IMR-90 (cell line): ENCODE results near the gene DIPK1B. TPM values are rescaled to one million over a fixed set of nuclear protein-coding genes. Genes with fewer than 3 reads are reported as not detected.
A peak's percentile ranks its signal among the peaks of the same experiment; 100 is the strongest.

Source experiments
- ATAC-seq: fragments of 200-7000 bp; cut with Tn5 transposase; 2 replicates; pipeline ENCODE4 v1.9.1; 2020; ENCODE audit warnings: low read depth, mild to moderate bottlenecking, moderate library complexity
- BruUV-seq: library from RNA; stranded (reverse); fragments of 400-500 nt; replicated peaks from 2 replicates; lab custom pipeline; 2021; lab: Mats Ljungman, UMichigan
- CTCF ChIA-PET: fragments of 300-600 bp; formaldehyde crosslinking; extraction: SDS; loops from one replicate; lab custom pipeline; 2021; ENCODE audit warnings: antibody characterized with exemption; lab: Yijun Ruan, JAX
- POLR2A ChIA-PET: fragments of 300-600 bp; sonication (Branson Sonifier 250); formaldehyde crosslinking; loops from one replicate; lab custom pipeline; 2022; ENCODE audit warnings: antibody characterized with exemption; ENCODE audit not compliant: unreplicated experiment; lab: Charles Lee
- DNase-seq: peaks from one replicate; pipeline ENCODE4 v3.0.0; 2013
- H2AFZ ChIP-seq: replicated peaks from 2 replicates; pipeline ENCODE3; 2013; ENCODE audit warnings: low read length, mild to moderate bottlenecking; ENCODE audit not compliant: poor library complexity
- H2AK5ac ChIP-seq: 2 replicates; pipeline ENCODE4 v1.6.1; 2013; ENCODE audit warnings: low read depth, low read length, inconsistent platforms
- H2AK9ac ChIP-seq: replicated peaks from 2 replicates; pipeline ENCODE3; 2013; ENCODE audit warnings: mild to moderate bottlenecking, low read depth, low read length, moderate library complexity; ENCODE audit not compliant: poor library complexity
- H2BK120ac ChIP-seq: 2 replicates; pipeline ENCODE4 v1.6.1; 2013; ENCODE audit warnings: low read depth, low read length, inconsistent platforms
- H2BK15ac ChIP-seq: 3 replicates; pipeline ENCODE4 v1.6.1; 2013; ENCODE audit warnings: low read depth, low read length, inconsistent platforms
- H2BK20ac ChIP-seq: 2 replicates; pipeline ENCODE4 v1.6.1; 2013; ENCODE audit warnings: low read depth, mild to moderate bottlenecking, inconsistent platforms, low read length, moderate library complexity
- H2BK5ac ChIP-seq: 2 replicates; pipeline ENCODE4 v1.6.1; 2013; ENCODE audit warnings: mild to moderate bottlenecking, low read depth, low read length, inconsistent platforms; ENCODE audit not compliant: poor library complexity, severe bottlenecking
- H3K14ac ChIP-seq: replicated peaks from 2 replicates; pipeline ENCODE4 v1.6.1; 2013; ENCODE audit warnings: low read depth, low read length, inconsistent platforms
- H3K18ac ChIP-seq: 2 replicates; pipeline ENCODE4 v1.6.1; 2013; ENCODE audit warnings: low read depth, low read length, control low read depth
- H3K23ac ChIP-seq: 2 replicates; pipeline ENCODE4 v1.6.1; 2013; ENCODE audit warnings: low read depth, low read length, inconsistent platforms
- H3K27ac ChIP-seq: 2 replicates; pipeline ENCODE4 v1.5.1; 2013; ENCODE audit warnings: mild to moderate bottlenecking, control low read depth, low read length; ENCODE audit not compliant: insufficient read depth
- H3K27me3 ChIP-seq: 2 replicates; pipeline ENCODE4 v1.6.1; 2013; ENCODE audit warnings: low read length; ENCODE audit not compliant: control insufficient read depth, insufficient read depth
- H3K36me3 ChIP-seq: 2 replicates; pipeline ENCODE4 v1.6.1; 2013; ENCODE audit warnings: low read length, mixed read lengths; ENCODE audit not compliant: control insufficient read depth, insufficient read depth
- H3K4ac ChIP-seq: 2 replicates; pipeline ENCODE4 v1.6.1; 2013; ENCODE audit warnings: low read depth, low read length, inconsistent platforms
- H3K4me1 ChIP-seq: 2 replicates; pipeline ENCODE4 v1.6.1; 2013; ENCODE audit warnings: low read length, mixed read lengths; ENCODE audit not compliant: control insufficient read depth, insufficient read depth
- H3K4me2 ChIP-seq: 2 replicates; pipeline ENCODE4 v1.6.1; 2013; ENCODE audit warnings: low read depth, mild to moderate bottlenecking, control low read depth, low read length, moderate library complexity
- H3K4me3 ChIP-seq: 2 replicates; pipeline ENCODE4 v1.5.1; 2013; ENCODE audit warnings: low read depth, mild to moderate bottlenecking, control low read depth, low read length, moderate library complexity; ENCODE audit not compliant: insufficient read depth
- H3K56ac ChIP-seq: 2 replicates; pipeline ENCODE4 v1.6.1; 2013; ENCODE audit warnings: low read length, inconsistent platforms; ENCODE audit not compliant: insufficient read depth; ENCODE audit errors: extremely low read depth
- H3K79me1 ChIP-seq, 2 experiments: 2 replicates each; pipeline ENCODE4 v1.6.1; 2013; ENCODE audit warnings: low read length in 2 of 2, inconsistent platforms in 1 of 2, low read depth in 1 of 2
- H3K9ac ChIP-seq: 2 replicates; pipeline ENCODE4 v1.6.1; 2013; ENCODE audit warnings: low read depth, low read length, control low read depth
- H3K9me1 ChIP-seq: 2 replicates; pipeline ENCODE4 v1.6.1; 2013; ENCODE audit warnings: low read length, inconsistent platforms; ENCODE audit not compliant: insufficient read depth
- H3K9me3 ChIP-seq: 2 replicates; pipeline ENCODE4 v1.6.1; 2013; ENCODE audit warnings: low read length; ENCODE audit not compliant: control insufficient read depth, insufficient read depth
- H4K20me1 ChIP-seq: 2 replicates; pipeline ENCODE4 v1.6.1; 2013; ENCODE audit warnings: low read length, inconsistent platforms; ENCODE audit not compliant: insufficient read depth
- H4K5ac ChIP-seq: 2 replicates; pipeline ENCODE4 v1.6.1; 2013; ENCODE audit warnings: mild to moderate bottlenecking, low read depth, low read length, control low read depth
- H4K8ac ChIP-seq, 2 experiments: 2 replicates each; pipeline ENCODE4 v1.6.1; 2013; ENCODE audit warnings: low read depth in 2 of 2, low read length in 2 of 2, control low read depth in 1 of 2, inconsistent platforms in 1 of 2
- H4K91ac ChIP-seq: 2 replicates; pipeline ENCODE4 v1.6.1; 2013; ENCODE audit warnings: low read depth, low read length, inconsistent platforms; ENCODE audit not compliant: insufficient read depth
- CEBPB ChIP-seq: IDR thresholded peaks from 2 replicates; pipeline ENCODE4 v1.6.1; 2012; ENCODE audit warnings: low read depth, low read length, improper control_type of control experiment
- CHD1 ChIP-seq: IDR thresholded peaks from 2 replicates; pipeline ENCODE4 v1.6.1; 2012; ENCODE audit warnings: low read depth, low read length, improper control_type of control experiment
- CTCF ChIP-seq: conservative IDR thresholded peaks from 2 replicates; pipeline ENCODE4 v1.5.1; 2012; ENCODE audit warnings: mild to moderate bottlenecking, low read depth, low read length, improper control_type of control experiment
- ELK1 ChIP-seq: fragments of 150-350 bp; IDR thresholded peaks from 2 replicates; pipeline ENCODE4 v1.6.1; 2016; ENCODE audit warnings: low read depth, mild to moderate bottlenecking, low read length, moderate library complexity, borderline replicate concordance
- FOS ChIP-seq: fragments of 150-350 bp; IDR thresholded peaks from 2 replicates; pipeline ENCODE4 v1.6.1; 2016; ENCODE audit warnings: low read depth, low read length
- MAFK ChIP-seq: IDR thresholded peaks from 2 replicates; pipeline ENCODE4 v1.6.1; 2012; ENCODE audit warnings: low read depth, low read length, improper control_type of control experiment
- MAZ ChIP-seq: IDR thresholded peaks from 2 replicates; pipeline ENCODE4 v1.6.1; 2012; ENCODE audit warnings: low read depth, mild to moderate bottlenecking, low read length, improper control_type of control experiment, moderate library complexity, borderline replicate concordance
- MXI1 ChIP-seq: IDR thresholded peaks from 2 replicates; pipeline ENCODE4 v1.6.1; 2012; ENCODE audit warnings: low read depth, mild to moderate bottlenecking, low read length, moderate library complexity, borderline replicate concordance
- NFE2L2 ChIP-seq: fragments of 150-350 bp; IDR thresholded peaks from 2 replicates; pipeline ENCODE4 v1.6.1; 2016; ENCODE audit warnings: low read depth, mild to moderate bottlenecking, low read length
- POLR2A ChIP-seq: IDR thresholded peaks from 2 replicates; pipeline ENCODE4 v1.6.1; 2012; ENCODE audit warnings: mild to moderate bottlenecking, low read depth, low read length
- RAD21 ChIP-seq: IDR thresholded peaks from 2 replicates; pipeline ENCODE4 v1.6.1; 2012; ENCODE audit warnings: low read length, improper control_type of control experiment
- RCOR1 ChIP-seq: IDR thresholded peaks from 2 replicates; pipeline ENCODE4 v1.6.1; 2012; ENCODE audit warnings: mild to moderate bottlenecking, low read length, improper control_type of control experiment; ENCODE audit not compliant: insufficient replicate concordance
- SMC3 ChIP-seq: fragments of 150-350 bp; IDR thresholded peaks from 2 replicates; pipeline ENCODE4 v1.6.1; 2016; ENCODE audit warnings: low read depth, mild to moderate bottlenecking, antibody characterized with exemption, low read length, moderate library complexity
- USF2 ChIP-seq: fragments of 150-350 bp; IDR thresholded peaks from 2 replicates; pipeline ENCODE4 v1.6.1; 2017; ENCODE audit warnings: mild to moderate bottlenecking, antibody characterized with exemption, low read length, low read depth
- WGBS, 2 experiments: methylation state at CpG; one replicate each; pipeline versions ENCODE4 v1.1.5 to v1.1.7; 2013; ENCODE audit warnings: missing lambda C conversion rate in 2 of 2; ENCODE audit not compliant: insufficient read length in 1 of 2; ENCODE audit errors: extremely low coverage in 2 of 2; 5-methylcytosine and 5-hydroxymethylcytosine counted together
- dilution Hi-C: fragments of 300-500 bp; cut with HindIII; formaldehyde crosslinking; loops from one replicate; pipeline ENCODE4 v1.14.3; 2018; ENCODE audit warnings: low sequenced_read_pairs; ENCODE audit not compliant: unreplicated experiment
- in situ Hi-C: fragments of 300-500 bp; cut with MboI; formaldehyde crosslinking; loops from 3 replicates; pipeline ENCODE4 v1.14.3; 2019; ENCODE audit warnings: low sequenced_read_pairs, inconsistent platforms, mixed read lengths
- intact Hi-C: fragments of 100-400 bp; cut with micrococcal nuclease; formaldehyde crosslinking; loops from 2 replicates; pipeline ENCODE4 v1.10.0; 2022
- polyA plus RNA-seq, 3 experiments: library from polyadenylated mRNA; depleted of rRNA; stranded (reverse); fragments of >200 nt; gene quantifications; 2 replicates each; pipeline ENCODE4 v1.2.3, GENCODE V29; 2012; ENCODE audit warnings: low replicate concordance in 1 of 3
- total RNA-seq: library from RNA; depleted of rRNA; stranded (reverse); fragments of >200 nt; gene quantifications from 2 replicates; pipeline ENCODE4 v1.2.3, GENCODE V29; 2012

Gene DIPK1B
- total and polyA plus RNA-seq, 2 of the 4 experiments (the other 2 are of a cell fraction), result 3.4 to 7.1 TPM

GRCh38 chr9:136712690-136713544, 545 bp downstream of the DIPK1B start:
- Histone ChIP-seq H2AK5ac (no peak overlapping the region), H3K79me1 (no peaks in the 10 kb centered on the region), H3K23ac (no peak overlapping the region), H3K56ac (no peak overlapping the region), H2AK9ac (peak overlapping the region; percentile 35), H2BK20ac (no peak overlapping the region), H3K4me1 (peaks cover 1% of the 10 kb centered on the region; the same call in 1 of the 2 replicates), H2AFZ (peak overlapping the region; percentile 1), H3K18ac (no peak overlapping the region), H2BK15ac (no peak overlapping the region), H4K20me1 (no peaks in the 10 kb centered on the region), H3K4ac (no peak overlapping the region), H3K9me3 (no peaks in the 10 kb centered on the region), H3K36me3 (no peaks in the 10 kb centered on the region), H3K14ac (no peak overlapping the region), H4K8ac (no peak overlapping the region), H3K4me2 (peak overlapping the region; percentile 39; the same call in 1 of the 2 replicates), H3K4me3 (peak overlapping the region; percentile 48), H4K5ac (no peak overlapping the region), H3K27ac (no peak overlapping the region), H3K9me1 (no peaks in the 10 kb centered on the region), H3K9ac (peak overlapping the region; percentile 2; the same call in 1 of the 2 replicates), H4K91ac (no peak overlapping the region), H2BK5ac (no peak overlapping the region), H2BK120ac (no peak overlapping the region), H3K27me3 (peaks cover 17% of the 10 kb centered on the region)
- in situ Hi-C loops, result no loop called here
- dilution Hi-C loops, result no loop called here
- WGBS, 2 experiments, result 17% methylated on average over 10 of the region's 56 CpGs; no CpG with 5 or more reads in 1 of the 2 experiments
- DNase-seq, result no peak
- CTCF ChIA-PET, result interaction anchor here (0.8 to 1.3 kb wide), 2 partner anchors 14 to 48 kb away, joined by 3 read pairs; no protein-coding TSS in a partner anchor
- BruUV-seq, result no TSS peak
- POLR2A ChIA-PET, result no interaction called here
- intact Hi-C loops, result no loop called here
- no peak; the same call in 1 of the 2 replicates for ATAC-seq
- TF ChIP-seq MXI1, result no peak
- TF ChIP-seq RCOR1, result no peak
- no peak for TF ChIP-seq USF2
- no peak for TF ChIP-seq MAZ
- no peak for TF ChIP-seq CHD1
- no peak for TF ChIP-seq ELK1
- TF ChIP-seq RAD21, result no peak
- TF ChIP-seq NFE2L2, result no peak
- no peak for TF ChIP-seq MAFK
- no peak for TF ChIP-seq FOS
- no peak for TF ChIP-seq CEBPB
- no peak for TF ChIP-seq CTCF
- TF ChIP-seq SMC3, result no peak
- TF ChIP-seq POLR2A, result no peak
